ENCODE results near the gene UBE2I.

Gene UBE2I

GRCh38 chr16:1308977-1309885 lies at the start of gene UBE2I:
UBE2I (plus strand) TSS chr16:1309636; CDS start chr16:1314031, 4,395 bp downstream.
- Histone ChIP-seq H3K4me1 (ENCODE audit: control insufficient read depth in 5 of 5, insufficient read depth in 5 of 5, low read length in 5 of 5) (peaks cover 13 to 43% (median 36%) of the 10 kb centered on the region in 5 donors), H3K36me3 (ENCODE audit: control insufficient read depth in 5 of 5, insufficient read depth in 5 of 5, low read length in 5 of 5) (peaks cover 0 to 15% (median 11%) of the 10 kb centered on the region in 5 donors), H3K27me3 (ENCODE audit: control insufficient read depth in 5 of 5, insufficient read depth in 4 of 5, low read length in 5 of 5) (peaks cover 0 to under 1% (median 0%) of the 10 kb centered on the region in 5 donors), H3K4me3 (ENCODE audit: low read depth in 1 of 5, low read length in 5 of 5) (peak within 1 kb of the TSS; percentile 63 to 91 (median 82)), H3K27ac (ENCODE audit: low read depth, low read length) (peak within 1 kb of the TSS; percentile 95), H3K9me3 (ENCODE audit: control insufficient read depth in 5 of 5, low read length in 5 of 5) (no peaks in the 10 kb centered on the region), H3K9ac (ENCODE audit: low read length in 5 of 5) (peak within 1 kb of the TSS; percentile 50 to 98 (median 88))

GRCh38 chr16:1259760-1260068 lies 49.7 kb upstream of the UBE2I start:
- H3K4me1 ChIP-seq (ENCODE audit: control insufficient read depth in 5 of 5, insufficient read depth in 5 of 5, low read length in 5 of 5): no peaks in the 10 kb centered on the region
- H3K27me3 ChIP-seq (ENCODE audit: control insufficient read depth in 5 of 5, insufficient read depth in 4 of 5, low read length in 5 of 5): peaks cover 32 to 59% (median 49%) of the 10 kb centered on the region in 5 donors
- H3K27ac ChIP-seq (ENCODE audit: low read depth, low read length): no peak overlapping the region
- no peak overlapping the region for H3K9ac ChIP-seq (ENCODE audit: low read length in 5 of 5)
- no peak overlapping the region for H3K4me3 ChIP-seq (ENCODE audit: low read depth in 1 of 5, low read length in 5 of 5)
- no peaks in the 10 kb centered on the region for H3K9me3 ChIP-seq (ENCODE audit: control insufficient read depth in 5 of 5, low read length in 5 of 5)
- H3K36me3 ChIP-seq (ENCODE audit: control insufficient read depth in 5 of 5, insufficient read depth in 5 of 5, low read length in 5 of 5): no peaks in the 10 kb centered on the region

- no peak overlapping the region for H3K9ac ChIP-seq (ENCODE audit: low read length in 5 of 5)
- H3K27me3 ChIP-seq (ENCODE audit: control insufficient read depth in 5 of 5, insufficient read depth in 4 of 5, low read length in 5 of 5): peaks cover 32 to 59% (median 49%) of the 10 kb centered on the region in 5 donors
These were observed 49.2 kb upstream of the UBE2I start for GRCh38 chr16:1260101-1260680.

GRCh38 chr16:1261131-1261892 lies 48.1 kb upstream of the UBE2I start:
- Histone ChIP-seq H3K4me3 (ENCODE audit: low read depth in 1 of 5, low read length in 5 of 5) (no peak overlapping the region), H3K9me3 (ENCODE audit: control insufficient read depth in 5 of 5, low read length in 5 of 5) (no peaks in the 10 kb centered on the region)

More at GRCh38 chr16:1260101-1260680, 49.2 kb upstream of the UBE2I start:
- no peaks in the 10 kb centered on the region for H3K36me3 ChIP-seq (ENCODE audit: control insufficient read depth in 5 of 5, insufficient read depth in 5 of 5, low read length in 5 of 5)
- H3K9me3 ChIP-seq (ENCODE audit: control insufficient read depth in 5 of 5, low read length in 5 of 5): no peaks in the 10 kb centered on the region
- no peaks in the 10 kb centered on the region for H3K4me1 ChIP-seq (ENCODE audit: control insufficient read depth in 5 of 5, insufficient read depth in 5 of 5, low read length in 5 of 5)
- no peak overlapping the region for H3K27ac ChIP-seq (ENCODE audit: low read depth, low read length)
- no peak overlapping the region for H3K4me3 ChIP-seq (ENCODE audit: low read depth in 1 of 5, low read length in 5 of 5)

DNA sequence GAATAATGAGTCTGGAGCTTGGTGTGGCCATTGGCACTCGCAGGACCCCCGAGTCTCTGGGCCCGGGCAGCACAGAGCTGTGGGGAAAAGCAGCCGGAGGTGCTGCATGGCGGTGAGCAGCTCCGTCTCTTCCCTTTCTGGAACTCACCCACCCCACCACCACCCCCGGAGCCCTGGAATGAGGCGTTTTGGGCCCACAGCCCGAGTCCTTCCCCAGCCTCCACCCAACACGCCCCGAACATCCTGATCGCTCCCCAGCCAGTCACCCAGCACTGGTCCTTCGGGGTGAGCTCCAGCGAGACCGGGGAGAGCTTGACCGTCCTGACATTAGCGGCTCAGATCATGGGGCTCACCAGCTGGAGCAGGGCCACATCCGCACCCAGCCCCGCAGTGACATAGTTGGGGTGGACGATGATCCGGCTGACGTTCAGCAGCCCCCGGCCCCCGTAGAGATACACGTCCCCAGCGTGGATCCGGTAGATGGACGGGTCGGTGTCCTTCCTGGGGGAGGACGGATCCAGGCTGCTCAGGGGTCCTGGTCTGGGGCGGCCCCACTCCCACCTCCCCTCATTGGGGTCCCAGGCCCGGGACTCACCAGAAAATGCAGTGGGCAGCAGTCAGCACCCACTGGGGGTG lies 47.1 kb upstream of the UBE2I start:
- H3K27me3 ChIP-seq (ENCODE audit: control insufficient read depth in 5 of 5, insufficient read depth in 4 of 5, low read length in 5 of 5): peaks cover 23 to 56% (median 47%) of the 10 kb centered on the region in 5 donors
- peaks cover 0 to 3% (median 0%) of the 10 kb centered on the region in 5 donors for H3K9me3 ChIP-seq (ENCODE audit: control insufficient read depth in 5 of 5, low read length in 5 of 5)
- H3K36me3 ChIP-seq (ENCODE audit: control insufficient read depth in 5 of 5, insufficient read depth in 5 of 5, low read length in 5 of 5): no peaks in the 10 kb centered on the region
- H3K4me1 ChIP-seq (ENCODE audit: control insufficient read depth in 5 of 5, insufficient read depth in 5 of 5, low read length in 5 of 5): no peaks in the 10 kb centered on the region
- no peak overlapping the region for H3K9ac ChIP-seq (ENCODE audit: low read length in 5 of 5)
- no peak overlapping the region for H3K27ac ChIP-seq (ENCODE audit: low read depth, low read length)
- no peak overlapping the region for H3K4me3 ChIP-seq (ENCODE audit: low read depth in 1 of 5, low read length in 5 of 5)

More at GRCh38 chr16:1261131-1261892, 48.1 kb upstream of the UBE2I start:
- Histone ChIP-seq H3K4me1 (ENCODE audit: control insufficient read depth in 5 of 5, insufficient read depth in 5 of 5, low read length in 5 of 5) (no peaks in the 10 kb centered on the region), H3K36me3 (ENCODE audit: control insufficient read depth in 5 of 5, insufficient read depth in 5 of 5, low read length in 5 of 5) (no peaks in the 10 kb centered on the region), H3K27ac (ENCODE audit: low read depth, low read length) (no peak overlapping the region), H3K9ac (ENCODE audit: low read length in 5 of 5) (no peak overlapping the region), H3K27me3 (ENCODE audit: control insufficient read depth in 5 of 5, insufficient read depth in 4 of 5, low read length in 5 of 5) (peaks cover 32 to 62% (median 50%) of the 10 kb centered on the region in 5 donors)

DNA sequence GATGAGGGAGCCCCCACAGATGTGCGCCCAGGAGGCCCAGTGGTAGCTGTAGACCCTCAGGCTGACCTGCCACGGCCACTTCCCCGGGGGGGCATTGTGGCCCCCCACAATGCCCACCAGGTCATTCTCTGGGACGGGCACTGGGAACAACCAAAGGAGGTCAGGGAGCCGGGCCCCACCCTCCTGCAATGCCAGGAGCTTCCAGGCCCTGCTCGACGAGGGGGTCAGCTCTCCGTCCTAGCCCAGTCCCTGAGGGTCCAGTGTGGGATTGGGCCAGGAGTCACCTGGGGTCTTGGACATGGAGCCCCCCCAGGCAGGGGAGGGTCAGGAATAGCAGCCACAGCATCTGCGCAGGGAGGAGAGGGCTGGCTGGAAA lies 46.6 kb upstream of the UBE2I start:
- no peaks in the 10 kb centered on the region for H3K36me3 ChIP-seq (ENCODE audit: control insufficient read depth in 5 of 5, insufficient read depth in 5 of 5, low read length in 5 of 5)
- H3K4me3 ChIP-seq (ENCODE audit: low read depth in 1 of 5, low read length in 5 of 5): no peak overlapping the region
- no peak overlapping the region for H3K27ac ChIP-seq (ENCODE audit: low read depth, low read length)
- no peak overlapping the region for H3K9ac ChIP-seq (ENCODE audit: low read length in 5 of 5)
- H3K9me3 ChIP-seq (ENCODE audit: control insufficient read depth in 5 of 5, low read length in 5 of 5): peaks cover 0 to 3% (median 0%) of the 10 kb centered on the region in 5 donors
- no peaks in the 10 kb centered on the region for H3K4me1 ChIP-seq (ENCODE audit: control insufficient read depth in 5 of 5, insufficient read depth in 5 of 5, low read length in 5 of 5)
- H3K27me3 ChIP-seq (ENCODE audit: control insufficient read depth in 5 of 5, insufficient read depth in 4 of 5, low read length in 5 of 5): peaks cover 20 to 52% (median 47%) of the 10 kb centered on the region in 5 donors

GRCh38 chr16:1263591-1264344 lies 45.7 kb upstream of the UBE2I start:
- H3K9me3 ChIP-seq (ENCODE audit: control insufficient read depth in 5 of 5, low read length in 5 of 5): peaks cover 0 to 3% (median 0%) of the 10 kb centered on the region in 5 donors
- no peaks in the 10 kb centered on the region for H3K4me1 ChIP-seq (ENCODE audit: control insufficient read depth in 5 of 5, insufficient read depth in 5 of 5, low read length in 5 of 5)
- no peaks in the 10 kb centered on the region for H3K36me3 ChIP-seq (ENCODE audit: control insufficient read depth in 5 of 5, insufficient read depth in 5 of 5, low read length in 5 of 5)
- no peak overlapping the region for H3K9ac ChIP-seq (ENCODE audit: low read length in 5 of 5)
- H3K4me3 ChIP-seq (ENCODE audit: low read depth in 1 of 5, low read length in 5 of 5): no peak overlapping the region
- H3K27ac ChIP-seq (ENCODE audit: low read depth, low read length): no peak overlapping the region
- H3K27me3 ChIP-seq (ENCODE audit: control insufficient read depth in 5 of 5, insufficient read depth in 4 of 5, low read length in 5 of 5): peaks cover 19 to 49% (median 43%) of the 10 kb centered on the region in 5 donors

- Histone ChIP-seq H3K27ac (ENCODE audit: low read depth, low read length) (no peak overlapping the region), H3K36me3 (ENCODE audit: control insufficient read depth in 5 of 5, insufficient read depth in 5 of 5, low read length in 5 of 5) (no peaks in the 10 kb centered on the region), H3K4me3 (ENCODE audit: low read depth in 1 of 5, low read length in 5 of 5) (no peak overlapping the region), H3K4me1 (ENCODE audit: control insufficient read depth in 5 of 5, insufficient read depth in 5 of 5, low read length in 5 of 5) (no peaks in the 10 kb centered on the region), H3K27me3 (ENCODE audit: control insufficient read depth in 5 of 5, insufficient read depth in 4 of 5, low read length in 5 of 5) (peaks cover 16 to 42% (median 36%) of the 10 kb centered on the region in 5 donors), H3K9me3 (ENCODE audit: control insufficient read depth in 5 of 5, low read length in 5 of 5) (peaks cover 0 to 3% (median 0%) of the 10 kb centered on the region in 5 donors), H3K9ac (ENCODE audit: low read length in 5 of 5) (no peak overlapping the region)
These were observed 44.9 kb upstream of the UBE2I start for GRCh38 chr16:1264345-1265089.
